Lower leg skin (tissue), 4 donors: Measurements from ENCODE around the gene SCAF4. TPM values are rescaled to one million over a fixed set of nuclear protein-coding genes. Genes with fewer than 3 reads are reported as not detected.

Experiments used
- DNase-seq, 2 donors: peaks; one replicate each; pipeline ENCODE4 v3.0.0-alpha.2; 2019; ENCODE audit warnings: low spot score in 2 of 2
- H3K4me3 ChIP-seq: fragments of 200-600 bp; sonication (generic); 2 replicates; pipeline ENCODE4 v1.5.1; 2017; ENCODE audit warnings: mild to moderate bottlenecking, low read depth; ENCODE audit not compliant: poor library complexity, severe bottlenecking
- POLR2A ChIP-seq, 2 donors: fragments of 450-650 bp; IDR thresholded peaks; one replicate each; pipeline ENCODE4 v1.6.1; 2016 to 2017; ENCODE audit warnings: antibody characterized with exemption in 2 of 2, mild to moderate bottlenecking in 1 of 2, moderate library complexity in 1 of 2
- WGBS, 2 donors: methylation state at CpG; one replicate each; pipeline ENCODE4 v1.1.5; 2018; 5-methylcytosine and 5-hydroxymethylcytosine counted together
- intact Hi-C: fragments of 100-400 bp; cut with DNase I; formaldehyde crosslinking; loops from one replicate; pipeline ENCODE4 v1.15.0; 2023; ENCODE audit warnings: low total_unique reads
- total RNA-seq, 4 donors: library from RNA; depleted of rRNA; stranded (reverse); fragments of >200 nt; gene quantifications; one replicate each; pipeline ENCODE4 v1.1.0, GENCODE V29; 2016
- TF ChIP-seq, protein P1 (sequence below), 3 donors: fragments of 450-650 bp; IDR thresholded peaks; one replicate each; pipeline ENCODE4 v1.5.1; 2016; ENCODE audit warnings: antibody characterized with exemption in 3 of 3, mild to moderate bottlenecking in 3 of 3, moderate library complexity in 2 of 3

SCAF4 gene
- total RNA-seq, 4 donors from 2014 or later: 11.8 to 30.8 (median 16.5) TPM

GRCh38 chr21:31671931-31672330 lies 60.0 kb downstream of the SCAF4 start:
- intact Hi-C loops: no loop called here
- DNase-seq: no peak
- 94 to 95% methylated on average over 17 of the region's 17 CpGs for WGBS, 2 donors
- H3K4me3 ChIP-seq: no peak overlapping the region
- no peak for TF ChIP-seq POLR2A (IDR thresholded peaks at IDR 0.05)
- TF ChIP-seq, protein P1, sequence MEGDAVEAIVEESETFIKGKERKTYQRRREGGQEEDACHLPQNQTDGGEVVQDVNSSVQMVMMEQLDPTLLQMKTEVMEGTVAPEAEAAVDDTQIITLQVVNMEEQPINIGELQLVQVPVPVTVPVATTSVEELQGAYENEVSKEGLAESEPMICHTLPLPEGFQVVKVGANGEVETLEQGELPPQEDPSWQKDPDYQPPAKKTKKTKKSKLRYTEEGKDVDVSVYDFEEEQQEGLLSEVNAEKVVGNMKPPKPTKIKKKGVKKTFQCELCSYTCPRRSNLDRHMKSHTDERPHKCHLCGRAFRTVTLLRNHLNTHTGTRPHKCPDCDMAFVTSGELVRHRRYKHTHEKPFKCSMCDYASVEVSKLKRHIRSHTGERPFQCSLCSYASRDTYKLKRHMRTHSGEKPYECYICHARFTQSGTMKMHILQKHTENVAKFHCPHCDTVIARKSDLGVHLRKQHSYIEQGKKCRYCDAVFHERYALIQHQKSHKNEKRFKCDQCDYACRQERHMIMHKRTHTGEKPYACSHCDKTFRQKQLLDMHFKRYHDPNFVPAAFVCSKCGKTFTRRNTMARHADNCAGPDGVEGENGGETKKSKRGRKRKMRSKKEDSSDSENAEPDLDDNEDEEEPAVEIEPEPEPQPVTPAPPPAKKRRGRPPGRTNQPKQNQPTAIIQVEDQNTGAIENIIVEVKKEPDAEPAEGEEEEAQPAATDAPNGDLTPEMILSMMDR (IDR thresholded peaks at IDR 0.05): no peak

DNA sequence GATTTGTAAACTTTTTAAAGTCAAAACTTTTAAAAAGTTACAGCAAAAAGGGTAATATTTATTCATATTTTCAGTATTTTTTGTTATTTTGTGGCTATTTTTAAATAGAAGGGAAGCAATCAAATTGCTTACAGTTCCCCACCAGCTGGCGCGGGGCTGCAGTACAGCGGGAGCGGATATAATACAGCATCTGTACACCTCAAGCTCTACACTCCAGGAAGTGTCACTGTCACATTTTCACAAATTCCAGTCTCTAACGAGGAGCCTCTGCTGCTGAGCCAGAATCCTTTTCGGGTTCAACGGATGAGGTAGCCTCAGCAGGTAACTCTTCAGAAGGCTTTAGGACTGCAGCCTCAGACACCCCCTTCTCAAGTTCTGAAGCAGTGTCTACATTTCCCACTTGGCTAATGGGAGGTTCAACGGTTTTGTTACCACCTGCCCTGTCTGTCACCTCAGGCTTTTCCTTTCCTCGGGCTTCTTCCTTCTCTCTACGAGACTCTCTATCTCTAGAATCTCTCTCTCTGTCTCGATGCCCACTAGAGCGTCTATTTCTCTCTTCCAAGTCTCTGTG lies 60.7 kb downstream of the SCAF4 start:
- no peak for DNase-seq
- WGBS, 2 donors: 74 to 82% methylated on average over 12 of the region's 12 CpGs
- intact Hi-C loops: no loop called here
- H3K4me3 ChIP-seq: no peak overlapping the region
- TF ChIP-seq, protein P1 (IDR thresholded peaks at IDR 0.05): no peak
- TF ChIP-seq POLR2A (IDR thresholded peaks at IDR 0.05): no peak

GRCh38 chr21:31670070-31670469 lies 61.8 kb downstream of the SCAF4 start:
- 41 to 45% methylated on average over 6 of the region's 6 CpGs for WGBS, 2 donors
- DNase-seq: no peak
- no peak for TF ChIP-seq POLR2A (IDR thresholded peaks at IDR 0.05)
- TF ChIP-seq, protein P1 (IDR thresholded peaks at IDR 0.05): no peak
- H3K4me3 ChIP-seq: no peak overlapping the region
- intact Hi-C loops: no loop called here

DNA sequence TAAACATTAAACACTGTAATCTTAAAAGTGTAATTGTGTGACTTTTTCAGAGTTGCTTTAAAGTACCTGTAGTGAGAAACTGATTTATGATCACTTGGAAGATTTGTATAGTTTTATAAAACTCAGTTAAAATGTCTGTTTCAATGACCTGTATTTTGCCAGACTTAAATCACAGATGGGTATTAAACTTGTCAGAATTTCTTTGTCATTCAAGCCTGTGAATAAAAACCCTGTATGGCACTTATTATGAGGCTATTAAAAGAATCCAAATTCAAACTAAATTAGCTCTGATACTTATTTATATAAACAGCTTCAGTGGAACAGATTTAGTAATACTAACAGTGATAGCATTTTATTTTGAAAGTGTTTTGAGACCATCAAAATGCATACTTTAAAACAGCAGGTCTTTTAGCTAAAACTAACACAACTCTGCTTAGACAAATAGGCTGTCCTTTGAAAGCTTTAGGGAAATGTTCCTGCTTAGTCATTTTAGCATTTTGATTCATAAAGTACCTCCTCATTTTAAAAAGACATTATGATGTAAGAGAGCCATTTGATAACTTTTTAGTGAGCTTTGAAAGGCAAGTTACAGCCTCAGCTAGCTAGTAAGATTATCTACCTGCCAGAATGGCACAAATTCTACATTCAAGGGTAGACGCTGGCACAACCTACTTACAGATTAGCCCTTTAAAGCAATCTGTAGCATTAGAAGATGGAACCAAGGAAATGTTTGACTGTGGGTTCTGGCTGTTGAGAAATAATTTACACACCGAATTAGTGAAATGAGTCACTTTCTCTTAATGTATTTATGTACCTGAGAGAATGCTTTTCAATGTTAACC lies 63.0 kb downstream of the SCAF4 start:
- no peak overlapping the region for H3K4me3 ChIP-seq
- no peak for DNase-seq
- 67 to 69% methylated on average over 2 of the region's 2 CpGs for WGBS, 2 donors
- no peak for TF ChIP-seq POLR2A (IDR thresholded peaks at IDR 0.05)
- TF ChIP-seq, protein P1 (IDR thresholded peaks at IDR 0.05): no peak
- intact Hi-C loops: no loop called here

DNA sequence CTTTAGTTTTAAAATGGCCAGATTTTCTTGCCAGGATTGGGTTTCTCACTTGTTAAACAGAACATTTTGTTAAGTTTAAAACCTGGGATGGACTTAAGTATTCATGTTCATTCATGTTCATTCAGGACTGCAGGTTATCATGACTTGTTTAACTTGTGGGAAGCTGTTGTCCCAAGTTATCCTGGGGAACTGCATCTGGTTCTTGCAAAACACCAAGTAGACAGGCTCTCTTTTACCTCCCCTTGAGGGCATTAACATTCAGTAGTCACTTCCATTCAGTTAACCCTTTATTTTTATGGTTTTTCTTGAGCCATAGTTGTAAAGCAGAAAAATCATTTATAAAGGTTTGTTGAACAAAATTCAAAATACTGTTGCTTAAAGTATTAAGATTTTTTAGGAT lies 64.3 kb downstream of the SCAF4 start:
- TF ChIP-seq, protein P1 (IDR thresholded peaks at IDR 0.05): no peak
- no peak for TF ChIP-seq POLR2A (IDR thresholded peaks at IDR 0.05)
- intact Hi-C loops: no loop called here

More for the DNA sequence above, 64.3 kb downstream of the SCAF4 start:
- DNase-seq: no peak
- H3K4me3 ChIP-seq: no peak overlapping the region
